Activated CD4-positive, alpha-beta T cell treated with anti-CD3 and anti-CD28 coated beads, Interleukin-2, amount 50 U/mL, for 4 hours (primary cell): Measurements from ENCODE around the gene KLF7.
A peak's percentile ranks its signal among the peaks of the same experiment; 100 is the strongest.

Source experiments
- DNase-seq, 2 experiments: peaks; one replicate each; pipeline ENCODE4 v3.0.0-alpha.2; 2020

The KLF7 gene

GRCh38 chr2:207144173-207144785, 21.5 kb downstream of the KLF7 start:
- no peak for DNase-seq

DNA sequence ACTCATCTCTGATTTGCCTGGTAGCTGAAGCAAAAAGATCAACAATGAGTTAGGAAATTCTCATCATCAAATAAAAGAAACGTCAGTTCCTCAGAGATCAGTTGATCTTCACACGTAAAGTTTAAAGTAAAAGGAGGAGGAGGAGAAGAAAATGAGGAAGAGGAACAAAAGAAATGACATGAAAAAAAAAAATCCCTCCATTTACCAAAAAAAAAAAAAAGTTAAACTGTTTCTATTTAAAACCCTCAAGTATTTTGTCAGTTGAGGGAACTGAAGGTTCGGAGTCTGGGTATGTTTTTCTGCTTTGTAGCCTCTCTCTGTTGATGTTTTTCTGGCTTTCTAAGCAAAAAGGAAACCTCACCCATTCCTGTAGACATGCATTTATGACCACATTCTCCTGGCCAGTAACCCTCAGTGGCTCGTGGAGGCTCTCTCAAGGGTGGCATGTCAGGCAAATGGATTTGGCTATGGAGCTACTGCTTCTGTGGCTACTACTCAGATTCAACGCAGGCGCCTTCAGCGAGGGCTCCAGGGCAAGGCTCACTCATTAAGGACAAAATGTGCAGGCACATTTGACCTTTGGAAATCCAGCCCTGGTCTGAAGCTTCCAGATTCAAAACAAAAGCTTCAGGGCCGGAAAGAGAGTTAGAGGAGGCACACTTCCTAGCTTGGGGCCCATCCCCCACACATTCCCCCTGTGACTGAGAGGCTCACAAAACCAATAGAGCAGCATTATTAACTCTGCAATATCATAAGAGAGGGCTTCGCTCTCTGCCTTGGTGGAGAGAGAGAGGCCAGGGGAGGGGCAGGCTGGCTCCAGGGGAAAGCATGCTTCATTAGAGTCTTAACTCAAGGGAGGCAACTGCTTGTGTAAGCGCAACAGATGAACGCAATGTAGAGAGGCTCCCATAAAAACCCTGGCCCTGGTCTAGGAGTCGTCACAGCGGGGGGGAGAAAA, 22.3 kb downstream of the KLF7 start:
- peak; percentile 35 to 36 for DNase-seq

DNA sequence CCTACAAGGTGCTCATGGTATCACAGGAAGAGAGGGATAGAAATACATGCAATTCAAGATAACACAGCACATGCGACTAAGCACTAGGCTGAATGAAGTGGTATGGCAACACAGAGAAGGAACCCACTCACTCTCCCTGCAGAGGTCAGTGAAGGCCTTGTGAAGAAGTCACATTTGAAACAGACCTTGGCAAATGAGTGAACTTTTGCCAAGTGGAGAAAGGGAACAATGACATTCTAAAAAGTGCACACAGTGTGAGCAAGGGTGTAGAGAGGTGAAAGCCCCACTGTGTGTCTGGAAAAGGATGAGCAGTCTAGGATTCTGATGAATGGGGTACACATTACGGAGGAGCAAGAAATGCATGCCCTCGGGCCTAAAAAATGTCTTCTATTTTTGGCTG, 23.3 kb downstream of the KLF7 start:
- no peak for DNase-seq

DNA sequence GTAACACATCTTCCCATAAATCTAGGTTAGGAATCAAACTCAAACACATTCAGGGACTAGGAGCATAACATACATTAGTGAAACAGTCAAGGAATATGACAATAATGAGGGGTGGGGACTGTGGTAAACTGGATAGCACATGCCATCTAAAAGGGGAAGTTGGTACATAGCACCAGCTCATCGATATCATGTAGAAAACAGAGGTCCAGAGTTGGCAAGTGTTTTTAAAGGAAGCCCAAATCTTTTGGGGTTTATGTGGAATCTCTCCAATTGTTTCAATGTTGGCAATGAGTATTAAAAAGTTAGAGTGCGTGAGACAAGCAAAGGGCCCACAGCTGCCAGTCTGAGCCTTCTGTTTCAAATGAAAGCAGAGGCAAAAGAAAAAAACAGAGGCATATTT, 24.4 kb downstream of the KLF7 start:
- no peak for DNase-seq

- no peak for DNase-seq
Observed at GRCh38 chr2:207140265-207140664, 25.5 kb downstream of the KLF7 start.

GRCh38 chr2:207139552-207139951, 26.2 kb downstream of the KLF7 start:
- DNase-seq, result no peak

GRCh38 chr2:207138627-207139297, 27.0 kb downstream of the KLF7 start:
- no peak for DNase-seq

GRCh38 chr2:207137596-207138337, 28.0 kb downstream of the KLF7 start:
- DNase-seq, result no peak

GRCh38 chr2:207136874-207137273, 28.9 kb downstream of the KLF7 start:
- no peak for DNase-seq

GRCh38 chr2:207135801-207136457, 29.8 kb downstream of the KLF7 start:
- no peak for DNase-seq

DNA sequence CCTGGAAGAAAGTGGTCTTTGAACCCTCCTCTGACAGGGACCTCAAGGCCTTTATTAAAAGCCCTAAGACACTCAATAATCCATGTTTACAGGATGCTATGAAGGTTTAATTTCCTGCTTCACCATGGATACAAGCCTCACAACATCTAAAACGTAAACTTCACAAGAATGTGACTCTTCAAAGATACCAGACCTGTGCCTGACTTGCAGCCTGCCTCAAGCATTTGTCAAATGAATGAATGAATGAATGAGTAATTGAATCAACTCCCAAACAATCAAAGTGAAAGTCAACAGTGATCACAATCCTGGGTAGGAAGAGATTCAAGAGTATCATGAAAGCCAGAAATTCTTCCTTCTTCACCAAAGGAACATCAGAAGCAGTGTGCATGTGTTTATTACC, 30.4 kb downstream of the KLF7 start:
- DNase-seq, result no peak

GRCh38 chr2:207133820-207134519, 31.8 kb downstream of the KLF7 start:
- no peak for DNase-seq

GRCh38 chr2:207133458-207133819, 32.3 kb downstream of the KLF7 start:
- no peak for DNase-seq

GRCh38 chr2:207132019-207132418, 33.7 kb downstream of the KLF7 start:
- no peak for DNase-seq

- no peak for DNase-seq
Observed at GRCh38 chr2:207131594-207131993, 34.2 kb downstream of the KLF7 start.

- DNase-seq, result no peak
Observed at GRCh38 chr2:207130958-207131521, 34.7 kb downstream of the KLF7 start.

- no peak for DNase-seq
Observed at GRCh38 chr2:207129821-207130220, 35.9 kb downstream of the KLF7 start.

DNA sequence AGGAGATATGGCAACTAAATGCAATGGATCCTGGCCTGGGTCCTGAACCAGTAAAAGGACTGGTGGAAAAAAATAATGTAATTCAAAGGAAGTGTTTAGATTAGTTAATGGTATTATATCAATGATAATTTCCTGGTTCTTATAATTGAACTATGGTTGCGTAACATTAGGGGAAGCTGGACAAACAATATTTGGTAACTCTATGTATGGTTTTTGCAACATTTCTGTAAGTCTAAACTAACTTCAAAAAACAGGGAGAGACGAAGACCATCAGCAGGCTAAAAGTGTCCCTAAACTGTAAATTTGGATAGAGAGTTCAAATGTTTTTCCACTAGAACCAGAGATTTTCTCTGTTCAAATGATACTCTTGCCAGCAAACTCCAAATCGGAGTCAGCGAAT, 36.9 kb downstream of the KLF7 start:
- DNase-seq, result no peak

DNA sequence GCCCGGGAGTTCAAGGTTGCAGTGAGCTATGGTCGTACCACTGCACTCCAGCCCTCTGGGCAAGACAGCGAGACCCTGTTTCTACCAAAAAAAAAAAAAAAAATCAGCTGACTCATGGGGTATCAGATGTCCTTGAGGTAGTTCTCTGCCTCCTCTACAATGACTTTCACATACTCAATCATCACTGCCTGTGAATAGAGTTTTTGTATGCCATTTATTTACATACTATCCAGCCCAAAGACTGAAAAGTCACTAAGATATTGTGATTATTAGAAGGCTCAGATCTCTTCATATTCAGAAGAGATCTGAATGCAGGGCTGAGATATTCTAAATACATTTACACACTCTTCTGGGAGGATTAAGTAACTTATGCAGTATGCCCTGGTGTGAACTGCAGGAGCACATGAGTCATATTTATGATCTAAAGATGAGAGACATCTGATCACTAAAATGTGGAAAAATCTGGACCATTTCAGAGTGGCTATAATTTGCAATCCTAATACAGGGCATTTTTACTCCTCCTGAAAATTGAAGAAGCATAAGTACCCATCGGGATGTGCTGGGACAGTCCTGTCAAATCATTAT, 38.9 kb downstream of the KLF7 start:
- no peak for DNase-seq

GRCh38 chr2:207123776-207124391, 41.9 kb downstream of the KLF7 start:
- DNase-seq, result no peak

DNA sequence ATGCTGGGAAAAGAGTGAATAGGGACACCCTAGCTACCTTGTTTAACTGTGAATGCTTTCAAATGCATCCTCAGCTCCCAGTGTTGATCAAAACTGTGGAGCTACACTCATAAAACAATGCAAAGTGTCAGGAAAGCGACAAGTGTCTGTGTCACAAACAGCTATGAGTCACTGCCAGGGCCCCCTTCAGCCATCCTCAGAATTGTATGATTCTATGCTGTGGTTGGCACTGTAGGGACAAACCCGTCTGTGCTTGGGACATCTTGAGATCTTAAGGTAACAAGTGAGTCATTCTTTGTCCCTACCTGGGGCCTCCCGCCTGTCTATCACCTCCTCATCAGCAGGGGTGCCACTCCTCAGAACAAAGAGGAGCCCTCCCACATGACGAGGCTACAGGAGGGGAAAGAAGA, 42.4 kb downstream of the KLF7 start:
- DNase-seq, result peak; percentile 37 to 40
